ENCODE results near the gene MANBA. TPM values are rescaled to one million over a fixed set of nuclear protein-coding genes. Genes with fewer than 3 reads are reported as not detected.
A peak's percentile ranks its signal among the peaks of the same experiment; 100 is the strongest.

MANBA gene
- total RNA-seq, 1 experiment from 2014 or later, result 11.2 TPM

DNA sequence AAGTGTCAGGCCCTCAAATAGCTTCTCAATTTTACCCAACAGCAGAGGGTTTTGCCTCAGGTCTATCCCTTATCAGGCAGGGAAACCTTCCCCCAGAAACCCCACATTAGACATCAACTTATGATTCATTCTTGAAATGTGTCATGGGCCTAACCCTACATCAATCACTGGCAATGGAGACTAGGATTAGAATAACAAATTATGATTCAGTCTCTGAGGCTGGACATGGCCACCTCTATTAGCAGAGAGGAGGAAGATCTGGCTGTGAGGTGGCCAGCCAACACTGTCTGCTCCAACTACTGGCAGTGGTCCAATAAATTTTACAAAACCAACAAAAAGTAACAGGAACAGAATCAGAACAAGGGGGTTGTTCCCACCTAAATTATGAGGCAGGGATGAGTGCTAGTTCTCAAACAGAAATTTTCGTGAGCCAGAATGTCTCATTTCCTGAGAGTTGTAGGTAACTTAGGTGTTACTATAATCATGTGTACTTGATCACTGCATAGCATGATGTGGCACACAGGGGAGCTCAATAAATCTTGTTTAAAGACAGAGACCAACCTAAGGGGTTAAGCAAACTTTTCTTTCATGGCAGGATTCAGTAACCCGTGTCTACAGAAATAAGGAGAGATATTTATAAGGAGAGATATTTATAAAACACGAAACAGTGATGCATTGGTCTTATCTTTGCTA, 132.8 kb downstream of the MANBA start:
- peak overlapping the region; percentile 87 for H3K27ac Mint-ChIP-seq (ENCODE audit: low read depth, unreplicated experiment)
- no peaks in the 10 kb centered on the region for H3K27me3 Mint-ChIP-seq (ENCODE audit: insufficient read depth, unreplicated experiment)
- peak; percentile 77 for DNase-seq (ENCODE audit: unreplicated experiment)
- peaks cover 8% of the 10 kb centered on the region for H3K36me3 Mint-ChIP-seq (ENCODE audit: insufficient read depth, unreplicated experiment)
- TF ChIP-seq, protein P1, sequence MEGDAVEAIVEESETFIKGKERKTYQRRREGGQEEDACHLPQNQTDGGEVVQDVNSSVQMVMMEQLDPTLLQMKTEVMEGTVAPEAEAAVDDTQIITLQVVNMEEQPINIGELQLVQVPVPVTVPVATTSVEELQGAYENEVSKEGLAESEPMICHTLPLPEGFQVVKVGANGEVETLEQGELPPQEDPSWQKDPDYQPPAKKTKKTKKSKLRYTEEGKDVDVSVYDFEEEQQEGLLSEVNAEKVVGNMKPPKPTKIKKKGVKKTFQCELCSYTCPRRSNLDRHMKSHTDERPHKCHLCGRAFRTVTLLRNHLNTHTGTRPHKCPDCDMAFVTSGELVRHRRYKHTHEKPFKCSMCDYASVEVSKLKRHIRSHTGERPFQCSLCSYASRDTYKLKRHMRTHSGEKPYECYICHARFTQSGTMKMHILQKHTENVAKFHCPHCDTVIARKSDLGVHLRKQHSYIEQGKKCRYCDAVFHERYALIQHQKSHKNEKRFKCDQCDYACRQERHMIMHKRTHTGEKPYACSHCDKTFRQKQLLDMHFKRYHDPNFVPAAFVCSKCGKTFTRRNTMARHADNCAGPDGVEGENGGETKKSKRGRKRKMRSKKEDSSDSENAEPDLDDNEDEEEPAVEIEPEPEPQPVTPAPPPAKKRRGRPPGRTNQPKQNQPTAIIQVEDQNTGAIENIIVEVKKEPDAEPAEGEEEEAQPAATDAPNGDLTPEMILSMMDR (IDR thresholded peaks at IDR 0.05; ENCODE audit: unreplicated experiment), result no peak
- no peaks in the 10 kb centered on the region for H3K9me3 Mint-ChIP-seq (ENCODE audit: unreplicated experiment)
- POLR2A ChIA-PET, result interaction anchor here (0.6 to 1.2 kb wide), 3 partner anchors 18 to 200 kb away, joined by 3 to 6 read pairs (median 4); no protein-coding TSS in a partner anchor
- no TSS peak for BruUV-seq (replicated peaks)
- intact Hi-C loops (cut with micrococcal nuclease), result loop anchor here (10.0 kb wide), 2 partner anchors 87 to 283 kb away; partner anchors contain the start of gene SLC39A8
- CTCF ChIA-PET, result interaction anchor here (0.8 to 1.5 kb wide), 4 partner anchors 85 to 282 kb away, joined by 3 read pairs; no protein-coding TSS in a partner anchor
- no peak overlapping the region for H3K4me3 Mint-ChIP-seq (ENCODE audit: unreplicated experiment)
- peaks cover 14% of the 10 kb centered on the region for H3K4me1 Mint-ChIP-seq (ENCODE audit: insufficient read depth, unreplicated experiment)

GRCh38 chr4:102625232-102625930, 135.4 kb downstream of the MANBA start:
- intact Hi-C loops (cut with micrococcal nuclease), result loop anchor here (10.0 kb wide), 2 partner anchors 89 to 281 kb away; partner anchors contain the start of gene SLC39A8
- ChIA-PET POLR2A (interaction anchor here (1.3 kb wide), 1 partner anchor 168 kb away, joined by 3 read pairs; no protein-coding TSS in a partner anchor), CTCF (interaction anchor here (0.9 to 1.7 kb wide), 3 partner anchors 382 to 467 kb away, joined by 3 to 5 read pairs (median 3); no protein-coding TSS in a partner anchor)
- DNase-seq (ENCODE audit: unreplicated experiment), result peak; percentile 44
- TF ChIP-seq, protein P1 (IDR thresholded peaks at IDR 0.05; ENCODE audit: unreplicated experiment), result no peak
- no peak overlapping the region for H3K27ac Mint-ChIP-seq (ENCODE audit: low read depth, unreplicated experiment)
- BruUV-seq (replicated peaks), result no TSS peak
- peaks cover 6% of the 10 kb centered on the region for H3K36me3 Mint-ChIP-seq (ENCODE audit: insufficient read depth, unreplicated experiment)
- H3K27me3 Mint-ChIP-seq (ENCODE audit: insufficient read depth, unreplicated experiment), result no peaks in the 10 kb centered on the region
- H3K4me3 Mint-ChIP-seq (ENCODE audit: unreplicated experiment), result no peak overlapping the region
- H3K4me1 Mint-ChIP-seq (ENCODE audit: insufficient read depth, unreplicated experiment), result peaks cover 21% of the 10 kb centered on the region
- no peaks in the 10 kb centered on the region for H3K9me3 Mint-ChIP-seq (ENCODE audit: unreplicated experiment)

- CTCF ChIA-PET, result interaction anchor here (0.6 to 1.7 kb wide), 8 partner anchors 12 to 468 kb away, joined by 3 to 5 read pairs (median 4); no protein-coding TSS in a partner anchor
- Mint-ChIP-seq H3K9me3 (ENCODE audit: unreplicated experiment) (no peaks in the 10 kb centered on the region), H3K4me3 (ENCODE audit: unreplicated experiment) (no peak overlapping the region), H3K4me1 (ENCODE audit: insufficient read depth, unreplicated experiment) (peaks cover 22% of the 10 kb centered on the region), H3K36me3 (ENCODE audit: insufficient read depth, unreplicated experiment) (peaks cover 6% of the 10 kb centered on the region), H3K27ac (ENCODE audit: low read depth, unreplicated experiment) (no peak overlapping the region), H3K27me3 (ENCODE audit: insufficient read depth, unreplicated experiment) (no peaks in the 10 kb centered on the region)
- TF ChIP-seq, protein P1 (IDR thresholded peaks at IDR 0.05; ENCODE audit: unreplicated experiment), result no peak
- POLR2A ChIA-PET, result interaction anchor here (1.3 kb wide), 1 partner anchor 168 kb away, joined by 3 read pairs; no protein-coding TSS in a partner anchor
- no peak for DNase-seq (ENCODE audit: unreplicated experiment)
- intact Hi-C loops (cut with micrococcal nuclease), result loop anchor here (5.0 to 10.0 kb wide), 7 partner anchors 90 to 1308 kb away; partner anchors contain the start of genes CISD2, MANBA and SLC39A8
- no TSS peak for BruUV-seq (replicated peaks)
Measured at GRCh38 chr4:102624505-102624904, 136.3 kb downstream of the MANBA start.

Data from MCF 10A (cell line).